Gastroesophageal sphincter (tissue), 4 donors: Measurements from ENCODE around the gene ZNF451. TPM values are rescaled to one million over a fixed set of nuclear protein-coding genes. Genes with fewer than 3 reads are reported as not detected.
A peak's percentile ranks its signal among the peaks of the same experiment; 100 is the strongest.

Experiments used
- ATAC-seq: fragments of 150-250 bp; one replicate; pipeline ENCODE4 v1.9.1; 2016; ENCODE audit warnings: mild to moderate bottlenecking, moderate library complexity
- H3K27ac ChIP-seq, 4 donors: fragments of 200-600 bp; sonication (generic) in 3 of 4; 1 replicate in 3 of 4; 2 replicates in 1 of 4; pipeline ENCODE4 v1.5.1; 2016 to 2019
- H3K27me3 ChIP-seq: fragments of 200-600 bp; sonication (generic); one replicate; pipeline ENCODE4 v1.5.1; 2019
- H3K36me3 ChIP-seq, 2 donors: fragments of 200-600 bp; sonication (generic); one replicate each; pipeline ENCODE4 v1.5.1; 2019; ENCODE audit warnings: control low read depth in 1 of 2
- H3K4me1 ChIP-seq, 3 donors: fragments of 200-600 bp; sonication (generic); 1 replicate in 2 of 3; 2 replicates in 1 of 3; pipeline ENCODE4 v1.5.1; 2016 to 2019; ENCODE audit warnings: control low read depth in 2 of 3
- H3K4me3 ChIP-seq, 2 donors: fragments of 200-600 bp; sonication (generic); one replicate each; pipeline ENCODE4 v1.5.1; 2019; ENCODE audit warnings: mild to moderate bottlenecking in 1 of 2, moderate library complexity in 1 of 2
- H3K9me3 ChIP-seq, 3 donors: fragments of 200-600 bp; sonication (generic); one replicate each; pipeline ENCODE4 v1.5.1; 2017 to 2019; ENCODE audit warnings: control low read depth in 2 of 3
- CTCF ChIP-seq, 4 experiments: fragments of 200-600 bp in 2 of 4; fragments of 450-650 bp in 2 of 4; sonication (generic) in 1 of 4; IDR thresholded peaks; one replicate each; pipeline ENCODE4 v1.5.1; 2017 to 2019; ENCODE audit warnings: antibody characterized with exemption in 4 of 4, mild to moderate bottlenecking in 2 of 4, moderate library complexity in 2 of 4
- EP300 ChIP-seq: sonication (generic); formaldehyde crosslinking; IDR thresholded peaks from one replicate; pipeline ENCODE4 v1.6.1; 2017; ENCODE audit warnings: antibody characterized with exemption, mild to moderate bottlenecking
- POLR2A ChIP-seq, 2 donors: fragments of 450-650 bp; IDR thresholded peaks; one replicate each; pipeline ENCODE4 v1.6.1; 2017; ENCODE audit warnings: antibody characterized with exemption in 2 of 2, mild to moderate bottlenecking in 2 of 2, moderate library complexity in 1 of 2
- POLR2AphosphoS5 ChIP-seq: sonication (generic); formaldehyde crosslinking; IDR thresholded peaks from one replicate; pipeline ENCODE4 v1.6.1; 2017; ENCODE audit warnings: antibody characterized with exemption
- WGBS, 2 donors: methylation state at CpG; one replicate each; pipeline ENCODE4 v1.1.5; 2018; ENCODE audit warnings: low coverage in 1 of 2; 5-methylcytosine and 5-hydroxymethylcytosine counted together
- total RNA-seq, 4 donors: library from RNA; depleted of rRNA; stranded (reverse); fragments of >200 nt; gene quantifications; one replicate each; pipeline ENCODE4 v1.1.0, GENCODE V29; 2016

The ZNF451 gene
- total RNA-seq, 4 donors from 2014 or later = 28.7 to 66.5 (median 39.8) TPM

GRCh38 chr6:57215260-57215659, 125.3 kb downstream of the ZNF451 start:
- no peaks in the 10 kb centered on the region for H3K36me3 ChIP-seq
- TF ChIP-seq POLR2A (IDR thresholded peaks at IDR 0.05) = no peak
- no peaks in the 10 kb centered on the region for H3K9me3 ChIP-seq
- no peak overlapping the region for H3K27ac ChIP-seq
- no peak overlapping the region for H3K4me3 ChIP-seq
- 86 to 100% methylated on average over 1 of the region's 1 CpG for WGBS, 2 donors
- no peaks in the 10 kb centered on the region for H3K27me3 ChIP-seq
- ATAC-seq = no peak
- peaks cover 0 to 61% (median 0%) of the 10 kb centered on the region in 3 donors for H3K4me1 ChIP-seq

- Histone ChIP-seq H3K27me3 (no peaks in the 10 kb centered on the region), H3K9me3 (no peaks in the 10 kb centered on the region), H3K4me1 (peaks cover 0 to 65% (median 0%) of the 10 kb centered on the region in 3 donors), H3K27ac (peak overlapping the region; percentile 45 to 69 (median 60)), H3K4me3 (peak overlapping the region; percentile 11 to 17), H3K36me3 (no peaks in the 10 kb centered on the region)
- TF ChIP-seq CTCF (IDR thresholded peaks at IDR 0.05) = peak in 3 of 4 experiments; percentile 13 to 21 (median 21)
- TF ChIP-seq POLR2A (IDR thresholded peaks at IDR 0.05) = no peak
- peak; percentile 50 for ATAC-seq
- 28 to 43% methylated on average over 7 of the region's 7 CpGs for WGBS, 2 donors
These were observed 126.5 kb downstream of the ZNF451 start for GRCh38 chr6:57216235-57217101.

- H3K4me3 ChIP-seq = no peak overlapping the region
- no peaks in the 10 kb centered on the region for H3K27me3 ChIP-seq
- peak overlapping the region in 3 of 4 donors; percentile 45 to 69 (median 63) for H3K27ac ChIP-seq
- WGBS, 2 donors = 88 to 92% methylated on average over 4 of the region's 11 CpGs
- ATAC-seq = no peak
- no peaks in the 10 kb centered on the region for H3K36me3 ChIP-seq
- H3K4me1 ChIP-seq = peaks cover 0 to 57% (median 0%) of the 10 kb centered on the region in 3 donors
- TF ChIP-seq POLR2AphosphoS5 = no peak
- TF ChIP-seq CTCF (IDR thresholded peaks at IDR 0.05) = no peak
- TF ChIP-seq EP300 = no peak
- TF ChIP-seq POLR2A (IDR thresholded peaks at IDR 0.05) = no peak
- no peaks in the 10 kb centered on the region for H3K9me3 ChIP-seq
These were observed 127.3 kb downstream of the ZNF451 start for GRCh38 chr6:57217270-57217669.

Other genes starting within 250 kb of the ZNF451 start
- gene BEND6, start 135.1 kb upstream of the ZNF451 start, total RNA-seq = 1 to 10 TPM in 2 of 4 donors, under 1 TPM in 1, not detected in 1; 0.54 to 4.5 (median 3.6) TPM
- 10 to 100 TPM in 2 of 4 donors, 1 to 10 TPM in 2; 6.6 to 27.9 (median 10.2) TPM for gene KIAA1586, start 43.5 kb upstream of the ZNF451 start, total RNA-seq
- 10 to 100 TPM; 40.8 to 50.6 (median 46.3) TPM for gene BAG2, start 82.1 kb downstream of the ZNF451 start, total RNA-seq
- 100 to 1,000 TPM in 1 of 4 donors, 10 to 100 TPM in 3; 45.5 to 107 (median 78.1) TPM for gene RAB23, start 132.1 kb downstream of the ZNF451 start, total RNA-seq
- gene PRIM2, start 227.4 kb downstream of the ZNF451 start, total RNA-seq = 10 to 100 TPM in 1 of 4 donors, 1 to 10 TPM in 3; 8.1 to 11.2 (median 9.0) TPM